Breast epithelium (tissue), 4 donors: ENCODE results near the gene PRDM16. TPM values are rescaled to one million over a fixed set of nuclear protein-coding genes. Genes with fewer than 3 reads are reported as not detected.

Source experiments
- DNase-seq, 2 donors: peaks; one replicate each; pipeline ENCODE4 v3.0.0-alpha.2; 2019; ENCODE audit warnings: low spot score in 2 of 2
- H3K27ac ChIP-seq, 2 donors: fragments of 200-600 bp; sonication (generic) in 1 of 2; one replicate each; pipeline ENCODE4 v1.5.1; 2016 to 2019; ENCODE audit warnings: mild to moderate bottlenecking in 1 of 2
- H3K27me3 ChIP-seq, 2 donors: fragments of 200-600 bp; sonication (generic) in 1 of 2; one replicate each; pipeline versions ENCODE4 v1.5.1 to v1.6.0; 2017 to 2019; ENCODE audit warnings: control low read depth in 1 of 2, mild to moderate bottlenecking in 1 of 2
- H3K36me3 ChIP-seq: fragments of 200-600 bp; one replicate; pipeline ENCODE4 v1.5.1; 2019
- H3K4me1 ChIP-seq, 2 donors: fragments of 200-600 bp; sonication (generic); one replicate each; pipeline ENCODE4 v1.5.1; 2016 to 2019; ENCODE audit warnings: control low read depth in 1 of 2
- H3K4me3 ChIP-seq, 3 donors: fragments of 200-600 bp; sonication (generic); 1 replicate in 2 of 3; 2 replicates in 1 of 3; pipeline ENCODE4 v1.5.1; 2016 to 2019; ENCODE audit warnings: mild to moderate bottlenecking in 3 of 3, moderate library complexity in 2 of 3
- H3K9me3 ChIP-seq, 2 donors: fragments of 200-600 bp; sonication (generic) in 1 of 2; one replicate each; pipeline ENCODE4 v1.5.1; 2016 to 2019; ENCODE audit warnings: control low read depth in 1 of 2
- POLR2A ChIP-seq: fragments of 450-650 bp; IDR thresholded peaks from one replicate; pipeline ENCODE4 v1.6.1; 2016; ENCODE audit warnings: antibody characterized with exemption, mild to moderate bottlenecking, moderate library complexity
- POLR2AphosphoS5 ChIP-seq, 3 donors: sonication (generic); formaldehyde crosslinking; IDR thresholded peaks; one replicate each; pipeline ENCODE4 v1.6.1; 2017; ENCODE audit warnings: antibody characterized with exemption in 3 of 3
- intact Hi-C: fragments of 100-400 bp; cut with DNase I; formaldehyde crosslinking; loops from one replicate; pipeline ENCODE4 v1.15.1; 2023; ENCODE audit warnings: low total_unique reads
- total RNA-seq, 3 donors: library from RNA; depleted of rRNA; stranded (reverse); fragments of >200 nt; gene quantifications; one replicate each; pipeline ENCODE4 v1.1.0, GENCODE V29; 2016
- TF ChIP-seq, protein P1 (sequence below), 3 donors: fragments of 450-650 bp; IDR thresholded peaks; one replicate each; pipeline ENCODE4 v1.5.1; 2016 to 2017; ENCODE audit warnings: antibody characterized with exemption in 3 of 3, mild to moderate bottlenecking in 3 of 3, moderate library complexity in 3 of 3

The PRDM16 gene
- total RNA-seq, 3 donors from 2014 or later, result 0.48 to 3.8 (median 3.6) TPM

DNA sequence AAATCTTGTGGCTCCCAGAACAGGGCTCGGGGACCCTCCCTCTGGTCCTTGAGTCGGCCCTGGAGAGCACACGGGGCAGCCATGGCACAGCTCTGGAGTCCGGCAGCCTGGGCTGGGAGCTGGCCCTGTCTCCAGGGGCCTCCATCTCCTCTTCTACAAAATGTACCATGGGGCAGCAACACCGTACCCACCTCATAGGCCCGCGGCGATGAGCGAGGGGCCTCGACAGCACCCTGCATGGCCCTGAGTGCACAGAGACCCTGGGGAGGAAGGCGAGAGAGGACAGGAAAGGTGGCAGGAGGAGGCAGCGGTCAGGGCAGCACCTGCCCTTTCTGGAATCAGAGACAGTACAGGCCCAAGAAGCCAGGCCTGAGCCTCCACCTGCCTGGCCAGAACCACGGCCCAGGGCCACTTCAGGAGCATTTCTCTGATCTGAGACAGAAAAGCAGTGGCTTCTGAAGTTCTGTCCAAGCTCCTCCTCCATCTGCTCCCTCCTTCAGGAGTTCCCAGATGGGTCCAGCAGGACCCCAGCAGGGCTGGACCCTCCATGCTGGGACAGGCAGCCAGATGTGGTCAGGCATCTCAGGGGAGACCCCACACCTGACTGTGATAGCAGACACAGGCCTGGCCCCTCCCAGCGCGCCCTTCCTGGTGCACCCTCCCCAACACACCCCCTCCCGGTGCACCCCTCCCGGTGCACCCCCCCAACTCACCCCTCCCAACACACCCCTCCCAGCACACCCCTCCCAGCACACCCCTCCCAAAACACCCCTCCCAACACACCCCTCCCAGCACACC lies 309.6 kb downstream of the PRDM16 start:
- TF ChIP-seq POLR2A (no peak), POLR2AphosphoS5 (IDR thresholded peaks at IDR 0.05) (no peak)
- TF ChIP-seq, protein P1, sequence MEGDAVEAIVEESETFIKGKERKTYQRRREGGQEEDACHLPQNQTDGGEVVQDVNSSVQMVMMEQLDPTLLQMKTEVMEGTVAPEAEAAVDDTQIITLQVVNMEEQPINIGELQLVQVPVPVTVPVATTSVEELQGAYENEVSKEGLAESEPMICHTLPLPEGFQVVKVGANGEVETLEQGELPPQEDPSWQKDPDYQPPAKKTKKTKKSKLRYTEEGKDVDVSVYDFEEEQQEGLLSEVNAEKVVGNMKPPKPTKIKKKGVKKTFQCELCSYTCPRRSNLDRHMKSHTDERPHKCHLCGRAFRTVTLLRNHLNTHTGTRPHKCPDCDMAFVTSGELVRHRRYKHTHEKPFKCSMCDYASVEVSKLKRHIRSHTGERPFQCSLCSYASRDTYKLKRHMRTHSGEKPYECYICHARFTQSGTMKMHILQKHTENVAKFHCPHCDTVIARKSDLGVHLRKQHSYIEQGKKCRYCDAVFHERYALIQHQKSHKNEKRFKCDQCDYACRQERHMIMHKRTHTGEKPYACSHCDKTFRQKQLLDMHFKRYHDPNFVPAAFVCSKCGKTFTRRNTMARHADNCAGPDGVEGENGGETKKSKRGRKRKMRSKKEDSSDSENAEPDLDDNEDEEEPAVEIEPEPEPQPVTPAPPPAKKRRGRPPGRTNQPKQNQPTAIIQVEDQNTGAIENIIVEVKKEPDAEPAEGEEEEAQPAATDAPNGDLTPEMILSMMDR (IDR thresholded peaks at IDR 0.05), result no peak

DNA sequence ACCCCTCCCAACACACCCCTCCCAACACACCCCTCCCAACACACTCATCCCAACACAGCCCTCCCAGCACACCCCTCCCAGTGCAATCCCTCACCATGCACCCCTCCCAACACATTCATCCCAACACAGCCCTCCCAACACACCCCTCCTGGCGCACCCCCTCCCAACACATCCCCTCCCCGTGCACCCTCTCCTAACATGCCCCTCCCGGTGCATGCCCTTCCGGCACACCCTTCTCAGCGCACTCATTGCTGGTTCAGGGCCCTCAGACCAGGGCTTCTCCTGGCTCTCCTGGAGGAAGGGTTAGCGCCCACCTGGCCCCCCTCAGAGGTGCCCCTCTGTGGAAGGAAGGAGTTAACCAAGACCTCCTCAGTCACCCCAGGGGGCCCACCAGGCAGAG lies 310.9 kb downstream of the PRDM16 start:
- Histone ChIP-seq H3K27me3 (peaks cover 0 to 51% of the 10 kb centered on the region in 2 donors), H3K36me3 (no peaks in the 10 kb centered on the region), H3K9me3 (no peaks in the 10 kb centered on the region), H3K4me1 (no peaks in the 10 kb centered on the region), H3K27ac (no peak overlapping the region), H3K4me3 (no peak overlapping the region)
- intact Hi-C loops, result no loop called here
- no peak for TF ChIP-seq POLR2A
- no peak for DNase-seq

More for the DNA sequence above, 309.6 kb downstream of the PRDM16 start:
- Histone ChIP-seq H3K27ac (no peak overlapping the region), H3K4me1 (no peaks in the 10 kb centered on the region), H3K4me3 (no peak overlapping the region), H3K9me3 (no peaks in the 10 kb centered on the region), H3K27me3 (peaks cover 0 to 53% of the 10 kb centered on the region in 2 donors), H3K36me3 (no peaks in the 10 kb centered on the region)
- intact Hi-C loops, result no loop called here
- DNase-seq, result no peak

DNA sequence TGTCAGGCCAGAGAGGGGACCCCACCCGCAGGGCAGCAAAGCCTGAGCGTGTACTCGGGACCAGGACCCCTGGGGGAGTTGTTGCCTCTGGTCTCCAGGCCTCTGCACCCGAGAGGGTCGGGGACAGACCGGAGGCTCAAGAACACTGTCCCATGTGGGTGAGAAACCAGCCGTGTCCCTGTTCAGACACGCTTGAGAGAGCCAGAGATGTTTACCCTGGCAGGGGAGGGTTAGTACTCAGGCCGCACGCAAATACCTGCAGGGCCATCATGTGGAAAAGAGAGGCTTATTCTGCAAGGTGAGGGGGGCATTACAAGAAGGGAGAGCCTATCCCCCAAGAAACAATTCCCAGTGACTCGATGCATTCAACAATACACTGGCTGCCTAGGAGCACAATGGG lies 311.5 kb downstream of the PRDM16 start:
- H3K36me3 ChIP-seq, result no peaks in the 10 kb centered on the region
- H3K4me3 ChIP-seq, result no peak overlapping the region
- no peaks in the 10 kb centered on the region for H3K9me3 ChIP-seq
- intact Hi-C loops, result no loop called here
- H3K4me1 ChIP-seq, result no peaks in the 10 kb centered on the region
- no peak overlapping the region for H3K27ac ChIP-seq
- DNase-seq, result no peak
- no peak for TF ChIP-seq POLR2AphosphoS5 (IDR thresholded peaks at IDR 0.05)
- TF ChIP-seq POLR2A, result no peak
- TF ChIP-seq, protein P1 (IDR thresholded peaks at IDR 0.05), result no peak
- peaks cover 0 to 51% of the 10 kb centered on the region in 2 donors for H3K27me3 ChIP-seq

DNA sequence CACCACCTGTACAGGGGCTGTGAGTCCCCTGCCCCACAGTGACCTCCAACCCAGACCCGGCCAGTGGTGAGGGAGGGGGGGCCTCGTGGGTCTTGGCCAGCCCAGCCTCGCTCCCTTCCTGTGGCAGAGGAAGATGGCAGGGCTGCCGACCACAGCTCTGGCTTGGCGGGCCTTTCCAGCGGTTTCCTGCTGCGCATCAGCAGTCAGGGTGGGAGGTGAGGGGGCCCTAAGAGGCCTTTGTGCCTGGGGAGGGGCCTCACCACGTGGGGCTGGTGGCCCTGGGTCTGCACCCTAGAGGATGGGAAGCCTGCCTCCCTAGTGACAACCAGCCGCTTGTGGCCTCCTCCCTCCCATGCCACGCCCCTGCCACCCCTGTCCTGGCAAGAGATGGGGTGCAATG lies 312.9 kb downstream of the PRDM16 start:
- intact Hi-C loops, result loop anchor here (2.0 kb wide), 1 partner anchor 49 kb away; no protein-coding TSS in a partner anchor
- no peaks in the 10 kb centered on the region for H3K9me3 ChIP-seq
- H3K4me1 ChIP-seq, result no peaks in the 10 kb centered on the region
- no peak overlapping the region for H3K27ac ChIP-seq
- TF ChIP-seq POLR2AphosphoS5 (IDR thresholded peaks at IDR 0.05) (no peak), POLR2A (no peak)
- TF ChIP-seq, protein P1 (IDR thresholded peaks at IDR 0.05), result no peak
- no peak for DNase-seq
- no peaks in the 10 kb centered on the region for H3K36me3 ChIP-seq
- no peak overlapping the region for H3K4me3 ChIP-seq
- H3K27me3 ChIP-seq, result peaks cover 0 to 51% of the 10 kb centered on the region in 2 donors

DNA sequence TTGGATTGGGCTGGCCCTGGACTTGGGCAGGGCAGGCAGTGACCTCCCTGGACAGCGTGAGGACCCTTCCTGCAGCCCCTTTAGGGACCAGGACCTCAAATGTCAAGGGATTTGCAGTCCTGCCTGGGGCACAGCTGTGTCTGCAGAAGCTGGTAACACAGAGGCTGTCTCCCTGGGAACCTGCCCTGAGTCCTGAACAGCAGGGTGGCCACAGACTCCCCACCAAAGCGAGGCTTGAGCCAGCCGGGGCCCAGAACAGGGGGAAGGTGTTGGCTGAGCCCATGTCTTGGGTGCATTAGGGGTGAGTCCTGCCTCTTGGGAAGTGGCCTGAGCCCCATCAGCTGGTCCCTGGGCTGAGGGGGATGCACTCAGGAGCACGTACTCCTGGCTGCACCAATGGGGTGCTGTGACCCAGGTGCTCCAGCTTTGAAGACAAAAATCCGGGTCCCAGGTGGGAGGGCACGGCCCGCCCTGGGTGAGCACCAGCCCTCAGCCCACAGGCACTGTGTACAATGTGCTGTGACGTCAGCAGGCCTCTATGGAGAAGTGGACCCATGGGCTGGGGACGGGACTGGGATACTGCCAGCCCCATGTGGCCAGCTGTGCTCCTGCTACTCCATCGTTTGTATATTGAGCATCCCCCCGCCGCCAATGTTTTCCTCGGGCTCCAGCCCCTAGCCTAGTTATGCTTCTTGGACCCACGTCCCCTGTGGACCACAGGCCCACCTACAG lies 313.5 kb downstream of the PRDM16 start:
- intact Hi-C loops, result loop anchor here (2.0 kb wide), 1 partner anchor 50 kb away; no protein-coding TSS in a partner anchor
- no peak overlapping the region for H3K4me3 ChIP-seq
- TF ChIP-seq, protein P1 (IDR thresholded peaks at IDR 0.05), result no peak
- TF ChIP-seq POLR2AphosphoS5 (IDR thresholded peaks at IDR 0.05) (no peak), POLR2A (no peak)
- H3K9me3 ChIP-seq, result no peaks in the 10 kb centered on the region
- no peak for DNase-seq
- no peak overlapping the region for H3K27ac ChIP-seq
- H3K4me1 ChIP-seq, result no peaks in the 10 kb centered on the region
- no peaks in the 10 kb centered on the region for H3K36me3 ChIP-seq
- H3K27me3 ChIP-seq, result peaks cover 0 to 52% of the 10 kb centered on the region in 2 donors
